SW480 (cell line): ENCODE measurements around the gene RAET1L.
"Not testable (repeated sequence)": the region's sequence is repeated elsewhere in the genome, so short reads cannot be mapped to it uniquely, and the experiment has no call there.

Source experiments
- DNase-seq: peaks from one replicate; pipeline ENCODE4 v3.0.0-alpha.2; 2016; ENCODE audit warnings: low spot score

RAET1L gene

DNA sequence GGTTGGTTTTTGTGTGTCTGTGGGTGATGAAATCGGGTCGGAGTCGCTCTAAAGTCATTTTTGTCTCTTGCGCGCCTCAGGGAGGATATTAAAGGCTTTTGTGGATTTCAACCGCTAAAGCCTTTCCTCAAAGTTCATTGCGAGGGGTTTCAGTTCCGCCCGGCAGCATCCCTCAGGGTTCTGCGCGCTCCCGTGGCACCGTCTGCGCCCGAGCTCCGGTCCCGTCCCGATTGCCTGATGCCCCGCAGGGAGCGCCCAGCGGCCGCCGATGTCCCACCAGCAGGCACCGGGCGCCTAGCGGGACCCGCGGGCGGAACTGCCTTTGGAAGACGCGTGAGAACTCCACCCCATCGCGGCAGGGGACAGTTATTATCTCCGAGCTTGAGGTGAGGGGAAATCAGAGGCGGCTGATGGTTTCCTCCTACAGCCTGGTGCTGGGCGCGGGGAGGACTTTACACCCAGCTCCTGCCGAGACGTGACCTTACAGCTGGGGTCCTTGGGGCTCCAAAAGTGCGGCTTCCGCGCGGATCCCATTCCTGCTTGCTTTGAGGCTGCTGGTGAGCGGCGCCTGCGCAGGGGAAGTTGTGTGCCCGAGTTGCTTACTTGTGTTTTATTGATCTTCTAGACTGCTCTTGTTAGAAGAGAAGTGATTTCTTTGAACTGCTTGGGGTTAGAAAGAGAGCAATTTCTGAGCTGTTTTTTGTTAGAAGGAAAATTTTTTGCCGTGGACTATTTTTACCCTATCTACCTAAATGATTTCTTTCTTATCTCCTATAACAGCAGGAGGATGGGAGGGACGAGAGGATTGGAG, 34.5 kb downstream of the RAET1L start:
- DNase-seq: no peak

DNA sequence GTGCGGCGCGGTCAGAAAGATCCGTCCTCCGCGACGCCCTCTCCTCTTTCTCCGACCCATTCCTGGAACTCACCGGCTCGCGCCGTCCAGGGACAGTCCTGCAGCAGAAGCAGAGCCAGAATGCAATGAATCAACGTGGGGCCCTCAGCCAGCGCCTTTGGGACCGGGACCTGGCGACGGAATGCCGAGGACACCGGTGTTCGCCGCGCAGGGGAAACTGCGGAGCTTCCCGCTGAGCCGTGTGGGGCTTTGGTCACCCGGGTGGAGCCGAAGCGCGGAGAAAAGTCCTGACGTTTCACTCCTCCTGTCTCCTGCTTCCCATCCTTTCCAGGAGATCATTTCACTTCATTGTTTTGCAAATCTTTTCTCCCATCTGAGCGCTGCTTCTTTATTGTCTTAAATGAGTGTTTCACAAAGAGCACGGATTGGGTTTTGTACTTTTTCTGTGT, 35.1 kb downstream of the RAET1L start:
- DNase-seq: no peak

GRCh38 chr6:149988550-149989346, 36.6 kb downstream of the RAET1L start:
- no peak for DNase-seq

GRCh38 chr6:149987602-149988107, 37.7 kb downstream of the RAET1L start:
- no peak for DNase-seq

- no peak for DNase-seq
Measured at GRCh38 chr6:149985481-149985937, 39.8 kb downstream of the RAET1L start.

- DNase-seq: no peak
Measured at GRCh38 chr6:149984773-149985172, 40.6 kb downstream of the RAET1L start.

- no peak for DNase-seq
Measured at GRCh38 chr6:149983145-149983544, 42.2 kb downstream of the RAET1L start.

GRCh38 chr6:149979293-149979692, 46.0 kb downstream of the RAET1L start:
- DNase-seq: no peak

DNA sequence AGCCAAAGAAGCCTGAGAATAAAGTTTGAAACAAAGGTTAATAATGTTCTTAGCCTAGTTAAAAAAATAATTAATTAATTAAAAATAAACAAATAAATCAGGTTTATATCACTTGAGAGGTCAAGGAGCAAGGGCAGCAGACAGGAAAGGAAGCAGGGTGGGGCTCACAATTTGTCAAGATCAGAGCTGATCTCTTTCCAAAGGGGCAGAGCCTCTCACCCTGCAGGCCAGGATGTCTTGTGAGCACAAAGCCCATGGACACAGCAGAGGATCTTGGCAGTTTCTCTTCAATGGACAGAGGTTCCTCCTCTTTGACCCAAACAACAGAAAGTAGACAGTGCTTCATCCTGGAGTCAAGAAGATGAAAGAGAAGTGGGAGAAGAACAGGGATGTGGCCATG, 46.7 kb downstream of the RAET1L start:
- DNase-seq: no peak

- DNase-seq: no peak
Measured at GRCh38 chr6:149977221-149977620, 48.1 kb downstream of the RAET1L start.

DNA sequence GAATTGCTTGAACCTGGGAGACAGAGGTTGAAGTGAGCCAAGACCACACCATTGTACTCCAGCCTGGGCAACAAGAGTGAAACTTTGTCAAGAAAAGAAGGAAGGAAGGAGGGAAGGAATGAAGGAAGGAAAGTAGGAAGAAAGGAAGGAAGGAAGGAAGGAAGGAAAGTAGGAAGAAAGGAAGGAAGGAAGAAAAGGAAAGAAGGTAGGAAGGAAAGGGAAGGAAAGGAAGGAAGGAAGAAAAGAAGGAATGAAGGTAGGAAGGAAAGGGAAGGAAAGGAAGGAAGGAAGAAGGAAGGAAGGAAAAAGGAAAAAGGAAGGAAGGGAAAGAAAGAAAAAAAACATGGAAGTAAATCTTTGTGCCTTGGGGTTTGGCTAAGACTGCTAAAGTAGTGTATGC, 49.9 kb downstream of the RAET1L start:
- DNase-seq: no peak

DNA sequence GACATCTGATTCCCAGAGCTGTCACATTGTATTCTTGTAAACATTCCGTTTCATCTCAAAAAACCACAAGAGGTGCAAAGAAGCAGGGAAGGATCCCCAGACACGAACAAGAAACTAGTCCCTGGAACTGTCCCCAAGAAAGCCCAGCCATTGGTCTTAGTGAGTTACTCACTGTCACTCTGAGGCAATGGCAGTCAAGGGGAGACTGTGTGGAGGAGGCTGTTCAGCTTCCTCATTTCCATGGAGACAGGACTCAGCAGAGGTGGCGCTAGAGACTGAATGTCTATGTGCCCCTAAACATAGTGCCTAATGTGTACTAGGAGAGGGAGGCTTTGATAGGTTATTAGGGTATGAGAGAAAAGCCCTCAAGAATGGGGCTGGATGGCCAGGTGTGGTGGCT, 50.5 kb downstream of the RAET1L start:
- DNase-seq: no peak

DNA sequence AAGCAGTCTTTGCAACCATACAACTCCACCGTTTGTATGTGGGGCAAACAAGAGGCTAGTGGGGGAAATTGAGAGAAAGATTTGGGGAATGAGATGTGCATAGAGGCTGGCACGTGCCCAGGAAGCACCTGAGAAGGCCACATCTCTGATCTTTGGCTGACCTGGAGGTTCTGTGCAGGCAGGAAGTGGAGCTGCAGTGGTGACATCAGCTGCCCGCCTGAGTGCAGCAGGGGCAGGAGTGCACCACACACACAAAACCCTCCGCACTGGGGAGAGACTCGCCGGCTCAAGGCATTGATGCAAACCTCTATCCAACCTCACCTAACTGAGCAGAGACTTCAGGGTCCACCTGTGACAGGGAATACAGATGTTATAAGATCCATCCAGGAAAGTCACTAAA, 50.9 kb downstream of the RAET1L start:
- DNase-seq: not testable (repeated sequence)

- DNase-seq: no peak
Measured at GRCh38 chr6:149969635-149970034, 55.7 kb downstream of the RAET1L start.

- DNase-seq: not testable (repeated sequence)
Measured at GRCh38 chr6:149968909-149969308, 56.4 kb downstream of the RAET1L start.
